ENCODE measurements around the gene SPOCK3. TPM values are rescaled to one million over a fixed set of nuclear protein-coding genes. Genes with fewer than 3 reads are reported as not detected.

Gene SPOCK3
- total and polyA plus RNA-seq, 4 donors: 0.08 to 0.42 (median 0.24) TPM

DNA sequence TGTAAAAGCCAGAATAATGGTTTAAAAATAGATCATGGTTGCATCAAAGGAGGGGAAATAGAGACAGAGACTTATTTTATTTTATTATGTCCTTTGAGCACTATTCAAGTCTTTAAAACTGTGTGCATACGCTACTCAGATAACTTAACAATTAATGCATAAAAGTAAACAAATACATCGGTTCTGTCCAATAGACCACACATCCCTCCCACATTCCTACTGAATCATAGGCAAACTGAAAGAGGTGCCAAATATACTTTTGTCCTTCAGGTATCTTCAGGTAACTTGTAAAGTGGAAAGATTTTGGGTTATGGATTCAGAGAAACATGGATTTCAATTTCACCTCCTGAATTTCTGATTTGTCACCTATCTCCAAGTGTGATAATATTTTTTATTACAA lies 91.3 kb downstream of the SPOCK3 start:
- Histone ChIP-seq H3K27ac (ENCODE audit: low read depth in 1 of 2, low read length in 2 of 2) (no peak overlapping the region), H3K4me3 (ENCODE audit: low read depth in 1 of 3, low read length in 3 of 3) (no peak overlapping the region), H3K4me1 (ENCODE audit: control insufficient read depth in 4 of 4, insufficient read depth in 4 of 4, low read length in 3 of 4) (no peaks in the 10 kb centered on the region), H3K36me3 (ENCODE audit: control insufficient read depth in 4 of 4, insufficient read depth in 3 of 4, low read depth in 1 of 4, low read length in 3 of 4) (no peaks in the 10 kb centered on the region), H3K9me3 (ENCODE audit: control insufficient read depth in 4 of 4, low read length in 3 of 4) (no peaks in the 10 kb centered on the region), H3K9ac (ENCODE audit: low read depth in 1 of 2, low read length in 2 of 2) (no peak overlapping the region), H3K27me3 (ENCODE audit: control insufficient read depth in 4 of 4, insufficient read depth in 4 of 4, low read length in 3 of 4) (no peaks in the 10 kb centered on the region)
- 79% methylated on average over 2 of the region's 2 CpGs for WGBS
- DNase-seq (ENCODE audit: low spot score): no peak
- TF ChIP-seq YY1 (IDR thresholded peaks at IDR 0.05) (no peak), GABPA (IDR thresholded peaks at IDR 0.05 in 1 of 2, conservative IDR thresholded peaks at IDR 0.05 in 1 of 2) (no peak), FOXA2 (IDR thresholded peaks at IDR 0.05) (no peak), TAF1 (conservative IDR thresholded peaks at IDR 0.05) (no peak), EGR1 (IDR thresholded peaks at IDR 0.05; ENCODE audit: low read depth in 2 of 2) (no peak), RXRA (IDR thresholded peaks at IDR 0.05) (no peak), SP1 (IDR thresholded peaks at IDR 0.05) (no peak), HNF4G (IDR thresholded peaks at IDR 0.05) (no peak), NR2F2 (IDR thresholded peaks at IDR 0.05) (no peak), JUND (IDR thresholded peaks at IDR 0.05) (no peak), RAD21 (IDR thresholded peaks at IDR 0.05) (no peak), HNF4A (conservative IDR thresholded peaks at IDR 0.05) (no peak)
- TF ChIP-seq, protein P1, sequence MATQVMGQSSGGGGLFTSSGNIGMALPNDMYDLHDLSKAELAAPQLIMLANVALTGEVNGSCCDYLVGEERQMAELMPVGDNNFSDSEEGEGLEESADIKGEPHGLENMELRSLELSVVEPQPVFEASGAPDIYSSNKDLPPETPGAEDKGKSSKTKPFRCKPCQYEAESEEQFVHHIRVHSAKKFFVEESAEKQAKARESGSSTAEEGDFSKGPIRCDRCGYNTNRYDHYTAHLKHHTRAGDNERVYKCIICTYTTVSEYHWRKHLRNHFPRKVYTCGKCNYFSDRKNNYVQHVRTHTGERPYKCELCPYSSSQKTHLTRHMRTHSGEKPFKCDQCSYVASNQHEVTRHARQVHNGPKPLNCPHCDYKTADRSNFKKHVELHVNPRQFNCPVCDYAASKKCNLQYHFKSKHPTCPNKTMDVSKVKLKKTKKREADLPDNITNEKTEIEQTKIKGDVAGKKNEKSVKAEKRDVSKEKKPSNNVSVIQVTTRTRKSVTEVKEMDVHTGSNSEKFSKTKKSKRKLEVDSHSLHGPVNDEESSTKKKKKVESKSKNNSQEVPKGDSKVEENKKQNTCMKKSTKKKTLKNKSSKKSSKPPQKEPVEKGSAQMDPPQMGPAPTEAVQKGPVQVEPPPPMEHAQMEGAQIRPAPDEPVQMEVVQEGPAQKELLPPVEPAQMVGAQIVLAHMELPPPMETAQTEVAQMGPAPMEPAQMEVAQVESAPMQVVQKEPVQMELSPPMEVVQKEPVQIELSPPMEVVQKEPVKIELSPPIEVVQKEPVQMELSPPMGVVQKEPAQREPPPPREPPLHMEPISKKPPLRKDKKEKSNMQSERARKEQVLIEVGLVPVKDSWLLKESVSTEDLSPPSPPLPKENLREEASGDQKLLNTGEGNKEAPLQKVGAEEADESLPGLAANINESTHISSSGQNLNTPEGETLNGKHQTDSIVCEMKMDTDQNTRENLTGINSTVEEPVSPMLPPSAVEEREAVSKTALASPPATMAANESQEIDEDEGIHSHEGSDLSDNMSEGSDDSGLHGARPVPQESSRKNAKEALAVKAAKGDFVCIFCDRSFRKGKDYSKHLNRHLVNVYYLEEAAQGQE (IDR thresholded peaks at IDR 0.05): no peak
- TF ChIP-seq, protein P2, sequence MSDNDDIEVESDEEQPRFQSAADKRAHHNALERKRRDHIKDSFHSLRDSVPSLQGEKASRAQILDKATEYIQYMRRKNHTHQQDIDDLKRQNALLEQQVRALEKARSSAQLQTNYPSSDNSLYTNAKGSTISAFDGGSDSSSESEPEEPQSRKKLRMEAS (IDR thresholded peaks at IDR 0.05): no peak
- TF ChIP-seq, protein P3, sequence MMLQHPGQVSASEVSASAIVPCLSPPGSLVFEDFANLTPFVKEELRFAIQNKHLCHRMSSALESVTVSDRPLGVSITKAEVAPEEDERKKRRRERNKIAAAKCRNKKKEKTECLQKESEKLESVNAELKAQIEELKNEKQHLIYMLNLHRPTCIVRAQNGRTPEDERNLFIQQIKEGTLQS (IDR thresholded peaks at IDR 0.05): no peak
- TF ChIP-seq, protein P4, sequence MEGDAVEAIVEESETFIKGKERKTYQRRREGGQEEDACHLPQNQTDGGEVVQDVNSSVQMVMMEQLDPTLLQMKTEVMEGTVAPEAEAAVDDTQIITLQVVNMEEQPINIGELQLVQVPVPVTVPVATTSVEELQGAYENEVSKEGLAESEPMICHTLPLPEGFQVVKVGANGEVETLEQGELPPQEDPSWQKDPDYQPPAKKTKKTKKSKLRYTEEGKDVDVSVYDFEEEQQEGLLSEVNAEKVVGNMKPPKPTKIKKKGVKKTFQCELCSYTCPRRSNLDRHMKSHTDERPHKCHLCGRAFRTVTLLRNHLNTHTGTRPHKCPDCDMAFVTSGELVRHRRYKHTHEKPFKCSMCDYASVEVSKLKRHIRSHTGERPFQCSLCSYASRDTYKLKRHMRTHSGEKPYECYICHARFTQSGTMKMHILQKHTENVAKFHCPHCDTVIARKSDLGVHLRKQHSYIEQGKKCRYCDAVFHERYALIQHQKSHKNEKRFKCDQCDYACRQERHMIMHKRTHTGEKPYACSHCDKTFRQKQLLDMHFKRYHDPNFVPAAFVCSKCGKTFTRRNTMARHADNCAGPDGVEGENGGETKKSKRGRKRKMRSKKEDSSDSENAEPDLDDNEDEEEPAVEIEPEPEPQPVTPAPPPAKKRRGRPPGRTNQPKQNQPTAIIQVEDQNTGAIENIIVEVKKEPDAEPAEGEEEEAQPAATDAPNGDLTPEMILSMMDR (IDR thresholded peaks at IDR 0.05; ENCODE audit: low read depth, low read length, missing input control): no peak

DNA sequence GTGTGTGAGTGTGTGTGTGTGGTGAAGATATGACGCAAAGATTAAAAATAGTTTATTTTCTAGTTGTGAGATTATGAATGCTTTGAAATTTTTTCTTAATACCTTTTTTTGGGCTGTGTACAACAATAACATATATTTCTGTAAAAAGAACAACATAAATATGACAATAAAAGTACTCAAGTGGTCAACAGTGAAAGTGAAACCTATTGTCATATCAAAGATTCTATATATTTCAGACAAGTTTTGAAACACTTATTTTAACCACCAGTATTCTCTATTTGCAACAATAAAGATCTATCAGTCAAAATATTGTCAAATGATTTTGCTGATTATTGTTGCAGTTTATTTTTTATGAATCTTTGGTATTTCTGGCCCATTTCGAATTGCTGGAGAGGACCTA lies 98.0 kb downstream of the SPOCK3 start:
- H3K9me3 ChIP-seq (ENCODE audit: control insufficient read depth in 4 of 4, low read length in 3 of 4): no peaks in the 10 kb centered on the region
- H3K27ac ChIP-seq (ENCODE audit: low read depth in 1 of 2, low read length in 2 of 2): no peak overlapping the region
- TF ChIP-seq EGR1 (IDR thresholded peaks at IDR 0.05; ENCODE audit: low read depth in 2 of 2): no peak
- TF ChIP-seq, protein P3 (IDR thresholded peaks at IDR 0.05): no peak
- no peak for TF ChIP-seq NR2F2 (IDR thresholded peaks at IDR 0.05)
- TF ChIP-seq FOXA2 (IDR thresholded peaks at IDR 0.05): no peak
- no peak for TF ChIP-seq YY1 (IDR thresholded peaks at IDR 0.05)
- TF ChIP-seq, protein P1 (IDR thresholded peaks at IDR 0.05): no peak
- no peaks in the 10 kb centered on the region for H3K27me3 ChIP-seq (ENCODE audit: control insufficient read depth in 4 of 4, insufficient read depth in 4 of 4, low read length in 3 of 4)
- no peak for DNase-seq (ENCODE audit: low spot score)
- no peaks in the 10 kb centered on the region for H3K36me3 ChIP-seq (ENCODE audit: control insufficient read depth in 4 of 4, insufficient read depth in 3 of 4, low read depth in 1 of 4, low read length in 3 of 4)
- 84% methylated on average over 2 of the region's 2 CpGs for WGBS
- H3K9ac ChIP-seq (ENCODE audit: low read depth in 1 of 2, low read length in 2 of 2): no peak overlapping the region
- H3K4me3 ChIP-seq (ENCODE audit: low read depth in 1 of 3, low read length in 3 of 3): no peak overlapping the region
- H3K4me1 ChIP-seq (ENCODE audit: control insufficient read depth in 4 of 4, insufficient read depth in 4 of 4, low read length in 3 of 4): no peaks in the 10 kb centered on the region

Measured in liver (tissue), 9 donors.